COR-L47 (cell line): ENCODE measurements around the gene SLC39A1.

Experiments
- DNase-seq: peaks from one replicate; lab custom pipeline; 2025; lab: John Stamatoyannopoulos, UW

SLC39A1 gene

GRCh38 chr1:153976819-153977249 is 13.5 kb upstream of the SLC39A1 start:
- DNase-seq, result no peak

GRCh38 chr1:153973525-153973924 is 10.2 kb upstream of the SLC39A1 start:
- no peak for DNase-seq

- DNase-seq, result no peak
Measured at GRCh38 chr1:153973071-153973470, 9.7 kb upstream of the SLC39A1 start.

GRCh38 chr1:153970346-153970745 is 7.0 kb upstream of the SLC39A1 start:
- DNase-seq, result no peak

GRCh38 chr1:153968972-153969371 is 5.6 kb upstream of the SLC39A1 start:
- no peak for DNase-seq

- DNase-seq, result peak; percentile 31
Measured at GRCh38 chr1:153968408-153968807, 5.1 kb upstream of the SLC39A1 start.

- peak; percentile 63 for DNase-seq
Measured at GRCh38 chr1:153968000-153968363, 4.6 kb upstream of the SLC39A1 start.

- peak; percentile 97 for DNase-seq
Measured at GRCh38 chr1:153967107-153967999, 4.0 kb upstream of the SLC39A1 start, which contains the start of gene CREB3L4. CREB3L4 (plus strand) TSS chr1:153967902; CDS start chr1:153968526, 624 bp downstream.

GRCh38 chr1:153963850-153964331 is 554 bp upstream of the SLC39A1 start:
- peak; percentile 26 for DNase-seq

GRCh38 chr1:153962088-153963029 is 978 bp downstream of the SLC39A1 start:
- DNase-seq, result no peak

GRCh38 chr1:153961421-153961820 is 1.9 kb downstream of the SLC39A1 start:
- DNase-seq, result no peak

- no peak for DNase-seq
Measured at GRCh38 chr1:153960206-153960605, 3.1 kb downstream of the SLC39A1 start.

GRCh38 chr1:153959454-153959853 is 3.9 kb downstream of the SLC39A1 start:
- no peak for DNase-seq

GRCh38 chr1:153958961-153959260 is 4.4 kb downstream of the SLC39A1 start:
- no peak for DNase-seq

GRCh38 chr1:153958111-153958960 is 5.0 kb downstream of the SLC39A1 start, which contains the start of gene CRTC2:
CRTC2 (minus strand) TSS chr1:153958612; CDS start chr1:153958497, 115 bp downstream.
- peak; percentile 96 for DNase-seq

- no peak for DNase-seq
Measured at GRCh38 chr1:153957744-153958110, 5.6 kb downstream of the SLC39A1 start.

- no peak for DNase-seq
Measured at GRCh38 chr1:153956997-153957715, 6.2 kb downstream of the SLC39A1 start.

- no peak for DNase-seq
Measured at GRCh38 chr1:153954826-153955225, 8.5 kb downstream of the SLC39A1 start.

GRCh38 chr1:153953859-153954365 is 9.4 kb downstream of the SLC39A1 start:
- no peak for DNase-seq

- no peak for DNase-seq
Measured at GRCh38 chr1:153951801-153952200, 11.5 kb downstream of the SLC39A1 start.

GRCh38 chr1:153951183-153951582 is 12.2 kb downstream of the SLC39A1 start:
- no peak for DNase-seq
